CD4-positive, alpha-beta T cell (primary cell): ENCODE results near the gene PIGZ. TPM values are rescaled to one million over a fixed set of nuclear protein-coding genes. Genes with fewer than 3 reads are reported as not detected.
A peak's percentile ranks its signal among the peaks of the same experiment; 100 is the strongest.

Experiments
- ATAC-seq: fragments of 200-7000 bp; cut with Tn5 transposase; one replicate; pipeline ENCODE4 v1.10.0; 2022; ENCODE audit warnings: mild to moderate bottlenecking; ENCODE audit not compliant: poor library complexity
- CTCF ChIA-PET: fragments of 350-600 bp; sonication (Branson Sonifier 250); formaldehyde crosslinking; loops from one replicate; lab custom pipeline; 2021; ENCODE audit warnings: antibody characterized with exemption, inconsistent platforms; lab: Charles Lee
- POLR2A ChIA-PET: fragments of 350-600 bp; sonication (Branson Sonifier 250); formaldehyde crosslinking; loops from one replicate; lab custom pipeline; 2021; ENCODE audit warnings: antibody characterized with exemption, inconsistent platforms; lab: Charles Lee
- DNase-seq, 14 experiments: peaks; one replicate each; pipeline ENCODE4 v3.0.0-alpha.2; 2013 to 2020; ENCODE audit warnings: mixed read lengths in 2 of 14
- H3K27ac ChIP-seq, 2 donors: one replicate each; pipeline versions ENCODE4 v1.5.1 to v1.7.0; 2013; ENCODE audit warnings: low read length in 2 of 2, low read depth in 1 of 2, mild to moderate bottlenecking in 1 of 2
- H3K27me3 ChIP-seq, 2 experiments: 1 replicate in 1 of 2; 2 replicates in 1 of 2; pipeline versions ENCODE4 v1.6.1 to v1.7.0; 2013; ENCODE audit warnings: low read length in 2 of 2, control low read depth in 1 of 2, mild to moderate bottlenecking in 1 of 2, moderate library complexity in 1 of 2; ENCODE audit not compliant: insufficient read depth in 2 of 2, control insufficient read depth in 1 of 2
- H3K36me3 ChIP-seq: one replicate; pipeline ENCODE4 v1.6.1; 2013; ENCODE audit warnings: low read length, control low read depth; ENCODE audit not compliant: insufficient read depth
- H3K4me1 ChIP-seq: one replicate; pipeline ENCODE4 v1.6.1; 2013; ENCODE audit warnings: low read length, control low read depth; ENCODE audit not compliant: insufficient read depth
- H3K4me3 ChIP-seq: one replicate; pipeline ENCODE4 v1.5.1; 2013; ENCODE audit warnings: mild to moderate bottlenecking, low read length, moderate library complexity
- H3K9me3 ChIP-seq, 2 experiments: 1 replicate in 1 of 2; 2 replicates in 1 of 2; pipeline versions ENCODE4 v1.6.1 to v1.7.0; 2013; ENCODE audit warnings: low read length in 2 of 2, mild to moderate bottlenecking in 2 of 2, control low read depth in 1 of 2, moderate library complexity in 1 of 2; ENCODE audit not compliant: control insufficient read depth in 1 of 2, insufficient read depth in 1 of 2
- H3K27ac Mint-ChIP-seq: one replicate; pipeline ENCODE4 v1.8.0; 2020; ENCODE audit warnings: mixed read lengths
- H3K27me3 Mint-ChIP-seq: one replicate; pipeline ENCODE4 v1.8.0; 2021; ENCODE audit warnings: mixed read lengths
- H3K36me3 Mint-ChIP-seq: one replicate; pipeline ENCODE4 v1.8.0; 2021; ENCODE audit warnings: low read depth, mixed read lengths
- H3K4me1 Mint-ChIP-seq: one replicate; pipeline ENCODE4 v1.8.0; 2021; ENCODE audit warnings: low read depth, mixed read lengths
- H3K4me3 Mint-ChIP-seq: one replicate; pipeline ENCODE4 v1.8.0; 2020; ENCODE audit warnings: mild to moderate bottlenecking, mixed read lengths
- H3K9me3 Mint-ChIP-seq: one replicate; pipeline ENCODE4 v1.8.0; 2020; ENCODE audit warnings: mixed read lengths
- intact Hi-C, 2 experiments: fragments of 100-400 bp; cut with DNase I in 1 of 2; cut with micrococcal nuclease in 1 of 2; formaldehyde crosslinking; loops; one replicate each; pipeline versions ENCODE4 v1.15.1 to v1.9.0; 2023 to 2025; cut with DNase I, micrococcal nuclease
- total RNA-seq, 174 experiments: library from RNA in 2 of 174; stranded (reverse) in 2 of 174; gene quantifications; one replicate each; pipeline ENCODE4 v1.2.3 and lab custom pipeline; 2021 to 2026
- TF ChIP-seq, protein P1 (sequence below): fragments of 200-600 bp; IDR thresholded peaks from one replicate; pipeline ENCODE4 v1.8.0; 2022; ENCODE audit warnings: antibody characterized with exemption, mild to moderate bottlenecking

Gene PIGZ
- total RNA-seq, 2 experiments from 2014 or later: 0.33 to 0.61 TPM

DNA sequence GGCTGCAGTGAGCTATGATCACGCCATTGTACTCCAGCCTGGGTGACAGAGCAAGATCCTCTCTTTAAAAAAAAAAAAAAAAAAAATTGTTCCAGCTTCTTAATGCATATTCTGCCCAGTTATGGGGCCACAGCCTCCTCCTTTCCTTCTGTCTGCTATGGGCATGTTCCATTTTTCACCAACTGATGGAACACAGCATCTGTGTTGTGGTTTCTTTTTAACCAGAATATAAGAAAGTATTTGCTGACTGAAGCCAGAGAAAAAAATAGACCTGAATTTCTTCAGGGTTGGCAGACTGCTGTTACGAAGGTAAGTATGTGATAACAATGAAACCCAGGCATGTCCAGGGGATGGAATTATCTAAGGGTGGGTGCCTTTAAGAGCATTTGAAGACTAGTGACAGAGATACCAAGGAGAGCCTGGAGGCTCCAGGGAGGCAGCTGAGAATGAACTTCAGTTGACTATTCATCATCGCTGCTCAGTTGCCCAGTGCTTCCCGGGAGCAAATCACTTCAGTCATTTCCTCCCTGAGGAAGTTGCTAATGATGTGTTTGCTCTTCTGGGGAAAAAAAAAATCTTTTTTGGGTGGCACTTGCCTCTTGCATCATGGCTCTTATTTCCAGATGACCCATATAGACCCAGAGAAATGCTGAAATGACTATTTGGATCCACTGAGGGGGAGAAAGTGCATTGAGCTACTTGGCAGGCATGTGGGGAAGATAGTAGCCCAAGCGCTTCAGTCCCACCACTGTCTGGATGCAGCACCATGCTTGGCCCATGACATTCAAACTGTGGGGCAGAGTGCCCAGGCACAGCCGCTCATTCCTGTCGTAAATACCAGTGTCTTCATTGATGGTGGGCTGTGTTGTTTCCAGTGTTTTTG lies 40.8 kb downstream of the PIGZ start:
- Mint-ChIP-seq H3K4me3 (no peak overlapping the region), H3K27me3 (no peaks in the 10 kb centered on the region), H3K27ac (no peak overlapping the region), H3K4me1 (no peaks in the 10 kb centered on the region), H3K9me3 (no peaks in the 10 kb centered on the region), H3K36me3 (peaks cover 80% of the 10 kb centered on the region)
- no peak for DNase-seq
- POLR2A ChIA-PET: interaction anchor here (0.6 kb wide), 1 partner anchor 56 kb away, joined by 3 read pairs; no protein-coding TSS in a partner anchor
- TF ChIP-seq, protein P1, sequence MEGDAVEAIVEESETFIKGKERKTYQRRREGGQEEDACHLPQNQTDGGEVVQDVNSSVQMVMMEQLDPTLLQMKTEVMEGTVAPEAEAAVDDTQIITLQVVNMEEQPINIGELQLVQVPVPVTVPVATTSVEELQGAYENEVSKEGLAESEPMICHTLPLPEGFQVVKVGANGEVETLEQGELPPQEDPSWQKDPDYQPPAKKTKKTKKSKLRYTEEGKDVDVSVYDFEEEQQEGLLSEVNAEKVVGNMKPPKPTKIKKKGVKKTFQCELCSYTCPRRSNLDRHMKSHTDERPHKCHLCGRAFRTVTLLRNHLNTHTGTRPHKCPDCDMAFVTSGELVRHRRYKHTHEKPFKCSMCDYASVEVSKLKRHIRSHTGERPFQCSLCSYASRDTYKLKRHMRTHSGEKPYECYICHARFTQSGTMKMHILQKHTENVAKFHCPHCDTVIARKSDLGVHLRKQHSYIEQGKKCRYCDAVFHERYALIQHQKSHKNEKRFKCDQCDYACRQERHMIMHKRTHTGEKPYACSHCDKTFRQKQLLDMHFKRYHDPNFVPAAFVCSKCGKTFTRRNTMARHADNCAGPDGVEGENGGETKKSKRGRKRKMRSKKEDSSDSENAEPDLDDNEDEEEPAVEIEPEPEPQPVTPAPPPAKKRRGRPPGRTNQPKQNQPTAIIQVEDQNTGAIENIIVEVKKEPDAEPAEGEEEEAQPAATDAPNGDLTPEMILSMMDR: no peak
- no peak overlapping the region for H3K27ac ChIP-seq
- intact Hi-C loops: no loop called here
- H3K4me1 ChIP-seq: no peaks in the 10 kb centered on the region
- H3K27me3 ChIP-seq: no peaks in the 10 kb centered on the region
- H3K36me3 ChIP-seq: peaks cover 42% of the 10 kb centered on the region
- H3K9me3 ChIP-seq: no peaks in the 10 kb centered on the region
- ATAC-seq: no peak
- no peak overlapping the region for H3K4me3 ChIP-seq
- CTCF ChIA-PET: no interaction called here

DNA sequence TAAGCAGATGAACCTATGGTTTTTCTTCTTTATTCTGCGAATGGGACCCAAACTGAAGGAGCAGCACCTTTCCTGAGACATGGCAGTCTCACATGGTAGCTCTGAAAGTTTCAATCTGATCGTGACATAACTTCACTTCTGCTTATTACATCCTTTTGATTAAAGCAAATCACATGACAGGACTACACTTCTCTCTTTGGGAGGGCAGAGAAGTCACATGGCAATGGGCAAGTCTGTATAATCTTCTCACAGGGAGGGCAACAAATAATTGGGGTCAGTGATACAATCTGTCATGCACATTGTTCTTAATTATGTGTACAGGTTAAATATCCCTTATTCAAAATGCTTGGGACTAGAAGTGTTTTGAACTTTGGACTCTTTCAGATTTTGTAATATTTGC lies 47.9 kb downstream of the PIGZ start:
- Histone ChIP-seq H3K27me3 (no peaks in the 10 kb centered on the region), H3K36me3 (peaks cover 16% of the 10 kb centered on the region), H3K4me3 (no peak overlapping the region), H3K9me3 (no peaks in the 10 kb centered on the region), H3K27ac (no peak overlapping the region), H3K4me1 (no peaks in the 10 kb centered on the region)
- ChIA-PET POLR2A (no interaction called here), CTCF (no interaction called here)
- Mint-ChIP-seq H3K27ac (no peak overlapping the region), H3K27me3 (no peaks in the 10 kb centered on the region), H3K4me3 (no peak overlapping the region), H3K9me3 (no peaks in the 10 kb centered on the region), H3K36me3 (peaks cover 45% of the 10 kb centered on the region), H3K4me1 (no peaks in the 10 kb centered on the region)
- TF ChIP-seq, protein P1: no peak
- intact Hi-C loops: no loop called here
- ATAC-seq (no peak), DNase-seq (peak in 1 of 14 experiments; percentile 19)

DNA sequence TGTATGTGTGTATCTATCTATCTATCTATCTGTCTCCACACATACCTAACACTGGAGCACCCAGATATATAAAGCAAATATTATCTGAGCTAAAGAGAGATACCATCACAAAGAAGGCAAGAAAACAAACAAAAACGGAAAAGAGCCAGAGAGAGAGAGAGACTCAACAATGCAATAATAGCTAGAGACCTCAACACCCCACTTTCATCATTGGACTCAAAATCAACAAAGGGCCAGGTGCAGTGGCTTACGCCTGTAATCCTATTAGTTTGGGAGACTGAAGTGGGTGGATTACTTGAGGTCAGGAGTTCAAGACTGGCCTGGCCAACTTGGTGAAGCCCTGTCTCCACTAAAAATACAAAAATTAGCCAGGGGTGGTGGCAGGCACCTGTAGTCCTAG lies 49.7 kb downstream of the PIGZ start:
- Mint-ChIP-seq H3K27ac (no peak overlapping the region), H3K36me3 (peaks cover 51% of the 10 kb centered on the region), H3K4me1 (no peaks in the 10 kb centered on the region), H3K9me3 (no peaks in the 10 kb centered on the region), H3K27me3 (no peaks in the 10 kb centered on the region), H3K4me3 (no peak overlapping the region)
- intact Hi-C loops: no loop called here
- Histone ChIP-seq H3K4me3 (no peak overlapping the region), H3K36me3 (peaks cover 26% of the 10 kb centered on the region), H3K27me3 (no peaks in the 10 kb centered on the region), H3K9me3 (no peaks in the 10 kb centered on the region), H3K27ac (no peak overlapping the region), H3K4me1 (no peaks in the 10 kb centered on the region)
- CTCF ChIA-PET: no interaction called here
- TF ChIP-seq, protein P1: no peak
- POLR2A ChIA-PET: no interaction called here
- DNase-seq (no peak), ATAC-seq (no peak)
